K562 (cell line): ENCODE data around the gene DOCK6.

Source experiments
- CBFA2T2 ChIP-seq: fragments of 450-650 bp; conservative IDR thresholded peaks from 2 replicates; pipeline ENCODE4 v1.6.1; 2017; ENCODE audit warnings: mild to moderate bottlenecking
- MAFK ChIP-seq: IDR thresholded peaks from 2 replicates; pipeline ENCODE4 v1.6.1; 2011; ENCODE audit warnings: low read length, improper control_type of control experiment
- ZC3H4 ChIP-seq: sonication (generic); formaldehyde crosslinking; IDR thresholded peaks from 2 replicates; pipeline ENCODE4 v1.9.0; 2021; ENCODE audit warnings: missing genetic modification reagents, borderline replicate concordance
- ZNF609 ChIP-seq: sonication (generic); formaldehyde crosslinking; IDR thresholded peaks from 2 replicates; pipeline ENCODE4 v1.8.1; 2023; ENCODE audit warnings: missing genetic modification reagents, mild to moderate bottlenecking, borderline replicate concordance
- ZSCAN29 ChIP-seq: fragments of 450-650 bp; IDR thresholded peaks from 2 replicates; pipeline ENCODE4 v1.6.1; 2017
- TF ChIP-seq, protein P1 (sequence below), 3 experiments: IDR thresholded peaks in 2 of 3; conservative IDR thresholded peaks in 1 of 3; 2 replicates each; pipeline ENCODE4 v1.5.1; 2011 to 2012; ENCODE audit warnings: low read length in 3 of 3, mild to moderate bottlenecking in 3 of 3, control low read depth in 2 of 3, improper control_type of control experiment in 1 of 3, inconsistent platforms in 1 of 3, low read depth in 1 of 3, mixed read lengths in 1 of 3, moderate library complexity in 1 of 3; ENCODE audit not compliant: insufficient read depth in 2 of 3
- TF ChIP-seq, protein P2 (sequence below): sonication (generic); formaldehyde crosslinking; IDR thresholded peaks from 2 replicates; pipeline ENCODE4 v1.8.0; 2022; ENCODE audit warnings: mild to moderate bottlenecking, missing genetic modification reagents

DNA sequence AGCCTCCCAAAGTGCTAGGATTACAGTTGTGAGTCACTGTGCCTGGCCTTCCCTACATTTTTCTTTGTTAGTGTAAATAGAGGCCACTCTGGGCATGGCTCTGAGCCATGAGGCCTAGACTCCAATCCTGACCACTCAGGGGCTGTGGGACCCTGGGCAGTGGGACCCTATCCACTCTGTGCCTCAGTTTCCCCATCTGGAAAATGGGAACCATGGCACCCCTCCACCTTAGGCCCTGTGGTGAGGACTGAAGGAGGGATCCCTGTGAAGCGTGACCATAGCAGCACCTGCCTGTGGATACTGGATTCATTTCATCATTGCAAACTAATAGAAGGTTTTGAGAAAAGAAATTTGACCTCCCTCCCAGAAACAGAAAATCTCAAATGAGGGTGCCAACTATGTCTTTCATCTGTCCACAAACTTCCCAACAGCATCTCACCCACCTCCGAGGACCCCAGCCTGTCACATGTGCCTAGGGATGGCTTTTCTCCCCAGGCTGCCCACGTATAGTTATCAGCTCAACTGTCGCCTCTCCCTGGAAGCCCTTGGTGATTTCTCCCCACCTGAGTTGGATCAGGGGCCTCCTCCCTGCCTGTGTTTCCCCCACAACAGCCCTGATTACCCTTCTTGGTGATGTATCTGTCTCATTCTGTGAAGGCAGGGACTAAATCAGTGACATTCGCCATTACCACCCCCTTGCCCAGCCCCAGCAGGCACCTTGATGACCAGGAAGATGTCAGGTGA, 17.3 kb downstream of the DOCK6 start:
- no peak for TF ChIP-seq CBFA2T2
- TF ChIP-seq, protein P1, sequence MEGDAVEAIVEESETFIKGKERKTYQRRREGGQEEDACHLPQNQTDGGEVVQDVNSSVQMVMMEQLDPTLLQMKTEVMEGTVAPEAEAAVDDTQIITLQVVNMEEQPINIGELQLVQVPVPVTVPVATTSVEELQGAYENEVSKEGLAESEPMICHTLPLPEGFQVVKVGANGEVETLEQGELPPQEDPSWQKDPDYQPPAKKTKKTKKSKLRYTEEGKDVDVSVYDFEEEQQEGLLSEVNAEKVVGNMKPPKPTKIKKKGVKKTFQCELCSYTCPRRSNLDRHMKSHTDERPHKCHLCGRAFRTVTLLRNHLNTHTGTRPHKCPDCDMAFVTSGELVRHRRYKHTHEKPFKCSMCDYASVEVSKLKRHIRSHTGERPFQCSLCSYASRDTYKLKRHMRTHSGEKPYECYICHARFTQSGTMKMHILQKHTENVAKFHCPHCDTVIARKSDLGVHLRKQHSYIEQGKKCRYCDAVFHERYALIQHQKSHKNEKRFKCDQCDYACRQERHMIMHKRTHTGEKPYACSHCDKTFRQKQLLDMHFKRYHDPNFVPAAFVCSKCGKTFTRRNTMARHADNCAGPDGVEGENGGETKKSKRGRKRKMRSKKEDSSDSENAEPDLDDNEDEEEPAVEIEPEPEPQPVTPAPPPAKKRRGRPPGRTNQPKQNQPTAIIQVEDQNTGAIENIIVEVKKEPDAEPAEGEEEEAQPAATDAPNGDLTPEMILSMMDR (IDR thresholded peaks at IDR 0.05 in 2 of 3, conservative IDR thresholded peaks at IDR 0.05 in 1 of 3; ENCODE audit: insufficient read depth in 2 of 3, low read depth in 1 of 3, low read length in 3 of 3), result no peak
- TF ChIP-seq ZSCAN29, result no peak
- TF ChIP-seq ZNF609 (CRISPR knock-in tag), result no peak
- TF ChIP-seq, protein P2, sequence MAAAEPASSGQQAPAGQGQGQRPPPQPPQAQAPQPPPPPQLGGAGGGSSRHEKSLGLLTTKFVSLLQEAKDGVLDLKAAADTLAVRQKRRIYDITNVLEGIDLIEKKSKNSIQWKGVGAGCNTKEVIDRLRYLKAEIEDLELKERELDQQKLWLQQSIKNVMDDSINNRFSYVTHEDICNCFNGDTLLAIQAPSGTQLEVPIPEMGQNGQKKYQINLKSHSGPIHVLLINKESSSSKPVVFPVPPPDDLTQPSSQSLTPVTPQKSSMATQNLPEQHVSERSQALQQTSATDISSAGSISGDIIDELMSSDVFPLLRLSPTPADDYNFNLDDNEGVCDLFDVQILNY, result no peak
- TF ChIP-seq ZC3H4, result no peak
- no peak for TF ChIP-seq MAFK
